Measurements from ENCODE around the gene LUC7L2. TPM values are rescaled to one million over a fixed set of nuclear protein-coding genes. Genes with fewer than 3 reads are reported as not detected.

LUC7L2 gene
- total and polyA plus RNA-seq, 9 of the 15 experiments (the other 6 are each of a cell fraction or from before 2014, with no cell fraction given), result 56.1 to 207 (median 141) TPM

DNA sequence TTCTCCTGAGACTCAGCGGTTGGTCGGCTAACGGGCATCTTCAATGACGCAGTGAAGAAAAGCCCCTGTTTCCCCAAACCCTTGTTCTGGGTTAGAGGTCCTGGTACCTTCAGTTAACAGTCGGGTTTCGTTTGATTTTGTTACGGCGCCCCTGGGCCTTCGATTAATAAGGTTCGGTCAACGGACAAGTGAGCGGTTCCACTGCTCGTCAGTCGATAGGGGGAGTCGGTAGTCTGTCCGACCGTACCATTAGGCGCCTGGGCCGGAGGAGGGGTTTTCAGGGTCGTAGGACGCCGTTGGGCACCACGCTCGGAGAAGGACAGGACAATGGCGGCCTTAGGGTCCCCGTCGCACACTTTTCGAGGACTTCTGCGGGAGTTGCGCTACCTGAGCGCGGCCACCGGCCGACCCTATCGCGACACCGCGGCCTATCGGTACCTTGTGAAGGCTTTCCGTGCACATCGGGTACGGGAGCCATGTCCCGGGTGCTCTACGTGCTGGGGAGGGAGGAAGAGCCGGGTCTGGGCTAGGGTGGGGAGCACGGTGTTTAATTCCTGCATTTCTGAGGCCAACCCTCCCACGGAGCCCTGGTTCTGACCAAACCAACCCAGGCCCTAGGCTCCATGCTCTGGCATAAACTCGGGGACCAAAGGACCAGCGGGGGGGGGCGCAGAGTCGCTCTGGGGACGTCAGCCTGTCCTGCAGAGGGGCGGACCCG is 18.5 kb upstream of the LUC7L2 start, which contains the start of gene FMC1 (continued):
- no peak for TF ChIP-seq ZNF347 (CRISPR knock-in tag; IDR thresholded peaks at IDR 0.05; ENCODE audit: low read depth)
- TF ChIP-seq ZNF586 (CRISPR knock-in tag; conservative IDR thresholded peaks at IDR 0.05), result no peak
- TF ChIP-seq NR2C2 (CRISPR knock-in tag; IDR thresholded peaks at IDR 0.05), result peak; percentile 1; the same call in 1 of the 2 replicates
- no peak for TF ChIP-seq NR2C2 (tag; IDR thresholded peaks at IDR 0.05)
- peak; percentile 90 for TF ChIP-seq ZNF717 (CRISPR knock-in tag; IDR thresholded peaks at IDR 0.05)
- no peak for TF ChIP-seq PTTG1 (tag; IDR thresholded peaks at IDR 0.05; ENCODE audit: low read depth)
- no peak for TF ChIP-seq ELF4 (CRISPR knock-in tag; IDR thresholded peaks at IDR 0.05)
- no peak for TF ChIP-seq HNRNPK (IDR thresholded peaks at IDR 0.05; ENCODE audit: low read depth, low read length, poor library complexity, severe bottlenecking)
- TF ChIP-seq ARID4B (CRISPR knock-in tag; IDR thresholded peaks at IDR 0.05), result peak; percentile 90
- peak; percentile 75 for TF ChIP-seq ELF2 (CRISPR knock-in tag; IDR thresholded peaks at IDR 0.05)
- no peak for TF ChIP-seq NELFE (IDR thresholded peaks at IDR 0.05; ENCODE audit: insufficient read depth, insufficient read length)
- TF ChIP-seq RBM34 (IDR thresholded peaks at IDR 0.05; ENCODE audit: borderline replicate concordance, insufficient read depth, low read length), result no peak
- TF ChIP-seq NR2F6 (CRISPR knock-in tag; IDR thresholded peaks at IDR 0.05), result no peak
- no peak for TF ChIP-seq KLF1 (tag; IDR thresholded peaks at IDR 0.05)
- peak; percentile 96 for TF ChIP-seq TAF1 (IDR thresholded peaks at IDR 0.05; ENCODE audit: control insufficient read depth, extremely low read depth, insufficient read depth, low read length, severe bottlenecking)
- TF ChIP-seq, protein P1, sequence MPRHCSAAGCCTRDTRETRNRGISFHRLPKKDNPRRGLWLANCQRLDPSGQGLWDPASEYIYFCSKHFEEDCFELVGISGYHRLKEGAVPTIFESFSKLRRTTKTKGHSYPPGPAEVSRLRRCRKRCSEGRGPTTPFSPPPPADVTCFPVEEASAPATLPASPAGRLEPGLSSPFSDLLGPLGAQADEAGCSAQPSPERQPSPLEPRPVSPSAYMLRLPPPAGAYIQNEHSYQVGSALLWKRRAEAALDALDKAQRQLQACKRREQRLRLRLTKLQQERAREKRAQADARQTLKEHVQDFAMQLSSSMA (CRISPR knock-in tag; IDR thresholded peaks at IDR 0.05), result peak; percentile 87; the same call in 1 of the 2 replicates
- TF ChIP-seq BRF2 (IDR thresholded peaks at IDR 0.05; ENCODE audit: borderline replicate concordance, insufficient read depth, insufficient read length), result no peak
- TF ChIP-seq POLR2H (tag; IDR thresholded peaks at IDR 0.05; ENCODE audit: low read depth), result no peak
- TF ChIP-seq RBM25 (IDR thresholded peaks at IDR 0.05; ENCODE audit: low read depth, low read length, severe bottlenecking), result no peak
- no peak for TF ChIP-seq ZBTB2 (IDR thresholded peaks at IDR 0.05)
- TF ChIP-seq SREBF1 (IDR thresholded peaks at IDR 0.05; ENCODE audit: borderline replicate concordance, low read depth, low read length), result peak; percentile 92
